Measurements from ENCODE around the gene TNF.
"Not testable (repeated sequence)": the region's sequence is repeated elsewhere in the genome, so short reads cannot be mapped to it uniquely, and the experiment has no call there.

Gene TNF

GRCh38 chr6:31587791-31588777 lies 12.7 kb downstream of the TNF start:
- DNase-seq (ENCODE audit: extremely low spot score), result no peak
- ChIA-PET CTCF (interaction anchor here (1.6 to 54.8 kb wide), 3 partner anchors 4 to 52 kb away, joined by 3 to 2725 read pairs (median 2725); partner anchors contain the start of genes ATP6V1G2, DDX39B, LST1 and LTA), POLR2A (interaction anchor here (0.5 to 3.0 kb wide), 4 partner anchors 9 to 32 kb away, joined by 3 to 41 read pairs (median 3); partner anchors contain the start of gene TNF)
- no peak for TF ChIP-seq CTCF (IDR thresholded peaks at IDR 0.05; ENCODE audit: control extremely low read depth, extremely low read depth, low read depth, missing control alignments)

GRCh38 chr6:31588871-31589650 lies 13.7 kb downstream of the TNF start:
- ChIA-PET POLR2A (interaction anchor here (0.5 to 1.7 kb wide), 2 partner anchors 14 kb away, joined by 3 to 5 read pairs; partner anchors contain the start of gene TNF), CTCF (interaction anchor here (39.5 to 54.8 kb wide), 2 partner anchors 3 to 24 kb away, joined by 2725 read pairs; partner anchors contain the start of genes ATP6V1G2, DDX39B, LST1 and LTA)
- no peak for TF ChIP-seq CTCF (IDR thresholded peaks at IDR 0.05; ENCODE audit: control extremely low read depth, extremely low read depth, low read depth, missing control alignments)
- no peak for DNase-seq (ENCODE audit: extremely low spot score)

GRCh38 chr6:31590691-31591090 lies 15.3 kb downstream of the TNF start:
- POLR2A ChIA-PET, result interaction anchor here (1.7 kb wide), 1 partner anchor 15 kb away, joined by 5 read pairs; the partner anchor contains the start of gene TNF
- CTCF ChIA-PET, result interaction anchor here (39.5 to 54.8 kb wide), 2 partner anchors 1 to 26 kb away, joined by 2725 read pairs; partner anchors contain the start of genes ATP6V1G2, DDX39B, LST1 and LTA
- not testable (repeated sequence) for DNase-seq (ENCODE audit: extremely low spot score)

- ChIA-PET CTCF (interaction anchor here (0.9 to 39.5 kb wide), 6 partner anchors 9 to 99 kb away, joined by 3 to 2725 read pairs (median 4); partner anchors contain the start of genes ATP6V1G2, DDX39B, LST1 and LTA), POLR2A (interaction anchor here (0.7 to 4.3 kb wide), 9 partner anchors 11 to 130 kb away, joined by 3 to 66 read pairs (median 5); partner anchors contain the start of genes ATP6V1G2, BAG6, DDX39B and GPANK1)
- no peak for DNase-seq (ENCODE audit: extremely low spot score)
- no peak for TF ChIP-seq CTCF (IDR thresholded peaks at IDR 0.05; ENCODE audit: control extremely low read depth, extremely low read depth, low read depth, missing control alignments)
Measured at GRCh38 chr6:31592396-31592771, 17.0 kb downstream of the TNF start.

- ChIA-PET POLR2A (interaction anchor here (0.7 kb wide), 1 partner anchor 9 kb away, joined by 3 read pairs; no protein-coding TSS in a partner anchor), CTCF (interaction anchor here (1.0 to 39.5 kb wide), 12 partner anchors 11 to 142 kb away, joined by 3 to 2725 read pairs (median 6); partner anchors contain the start of genes AIF1, ATP6V1G2, C6orf47 and DDX39B)
- TF ChIP-seq CTCF (IDR thresholded peaks at IDR 0.05; ENCODE audit: control extremely low read depth, extremely low read depth, low read depth, missing control alignments), result peak; percentile 36
- DNase-seq (ENCODE audit: extremely low spot score), result no peak
Measured at GRCh38 chr6:31597006-31597405, 21.6 kb downstream of the TNF start.

- no peak for TF ChIP-seq CTCF (IDR thresholded peaks at IDR 0.05; ENCODE audit: control extremely low read depth, extremely low read depth, low read depth, missing control alignments)
- DNase-seq (ENCODE audit: extremely low spot score), result no peak
- POLR2A ChIA-PET, result interaction anchor here (0.7 kb wide), 1 partner anchor 31 kb away, joined by 3 read pairs; no protein-coding TSS in a partner anchor
- CTCF ChIA-PET, result interaction anchor here (6.9 to 39.5 kb wide), 2 partner anchors 10 to 43 kb away, joined by 83 to 2725 read pairs; partner anchors contain the start of genes ATP6V1G2, DDX39B, LST1 and LTA
Measured at GRCh38 chr6:31607317-31607716, 32.0 kb downstream of the TNF start.

All from GM10248 (cell line).